Measurements from ENCODE around the gene SRL. TPM values are rescaled to one million over a fixed set of nuclear protein-coding genes. Genes with fewer than 3 reads are reported as not detected.

The SRL gene
- total and polyA plus RNA-seq, 2 of the 8 experiments (the other 6 are each of a cell fraction or from before 2014, with no cell fraction given), result 0.05 TPM; not detected in 1

GRCh38 chr16:4264546-4264945, 22.7 kb upstream of the SRL start:
- Histone ChIP-seq H3K9me3 (ENCODE audit: insufficient read depth in 2 of 2, low read depth in 1 of 2, low read length in 1 of 2) (no peaks in the 10 kb centered on the region), H4K5ac (ENCODE audit: insufficient read length, low read depth, low read length) (no peak overlapping the region), H2AFZ (ENCODE audit: low read length) (no peak overlapping the region), H3K4me3 (ENCODE audit: extremely low read depth in 1 of 4, insufficient read depth in 2 of 4, low read depth in 3 of 4, low read length in 4 of 4) (no peak overlapping the region), H3K23me2 (ENCODE audit: low read depth, low read length) (no peaks in the 10 kb centered on the region), H2BK12ac (ENCODE audit: low read depth, low read length) (0 out of 2 replicates have a peak overlapping the region, but pooled peaks have one; percentile 17), H3K4me2 (ENCODE audit: insufficient read depth in 1 of 2, low read depth in 2 of 2, low read length in 2 of 2) (no peak overlapping the region; a peak in 1 of 4 replicates), H4K8ac (ENCODE audit: extremely low read depth, insufficient read depth, low read length) (no peak overlapping the region), H4K20me1 (replicated peaks in 1 of 2; ENCODE audit: control insufficient read depth in 1 of 2, insufficient read depth in 2 of 2, low read length in 2 of 2) (peaks cover 25 to 28% of the 10 kb centered on the region in 2 experiments), H3K27me3 (replicated peaks in 1 of 4; ENCODE audit: control insufficient read depth in 3 of 4, extremely low read depth in 1 of 4, insufficient read depth in 3 of 4, low read length in 3 of 4) (no peaks in the 10 kb centered on the region), H3K79me1 (ENCODE audit: low read depth, low read length) (peaks cover 16% of the 10 kb centered on the region; the same call in 1 of the 2 replicates), H3K56ac (replicated peaks; ENCODE audit: insufficient read length, low read depth, low read length) (no peak overlapping the region), H3K4ac (replicated peaks; ENCODE audit: insufficient read length, low read depth, low read length) (no peak overlapping the region), H4K91ac (replicated peaks; ENCODE audit: insufficient read length, low read length) (no peak overlapping the region), H3K23ac (ENCODE audit: insufficient read length) (no peak overlapping the region), H3K14ac (ENCODE audit: insufficient read length) (no peak overlapping the region), H3K4me1 (replicated peaks in 1 of 4; ENCODE audit: control insufficient read depth in 3 of 4, insufficient read depth in 4 of 4, low read length in 3 of 4) (peaks cover 0 to 11% (median 8%) of the 10 kb centered on the region in 4 experiments; a peak in 5 of 7 replicates), H3K36me3 (ENCODE audit: control insufficient read depth in 2 of 4, insufficient read depth in 4 of 4, low read length in 3 of 4) (peaks cover 7 to 20% (median 16%) of the 10 kb centered on the region in 4 experiments; a peak in 5 of 8 replicates), H2BK20ac (ENCODE audit: low read length) (no peak overlapping the region), H2AK5ac (ENCODE audit: low read depth, low read length) (no peak overlapping the region), H2BK5ac (ENCODE audit: low read depth, low read length) (no peak overlapping the region; the same call in 1 of the 2 replicates), H3K9ac (replicated peaks in 1 of 4; ENCODE audit: extremely low read depth in 1 of 4, low read depth in 3 of 4, low read length in 3 of 4) (no peak overlapping the region), H3K27ac (ENCODE audit: low read depth, low read length) (no peak overlapping the region), H2BK15ac (ENCODE audit: low read length) (no peak overlapping the region), H2BK120ac (replicated peaks; ENCODE audit: low read depth, low read length) (no peak overlapping the region), H3K79me2 (ENCODE audit: control insufficient read depth in 1 of 2, insufficient read depth in 2 of 2, low read length in 2 of 2) (peaks cover 17 to 75% of the 10 kb centered on the region in 2 experiments; a peak in 3 of 4 replicates), H3K18ac (ENCODE audit: extremely low read depth, low read length) (no peak overlapping the region)
- TF ChIP-seq RAD21 (IDR thresholded peaks at IDR 0.05 in 1 of 2, conservative IDR thresholded peaks at IDR 0.05 in 1 of 2; ENCODE audit: low read depth in 2 of 2, low read length in 2 of 2), result no peak
- TF ChIP-seq EZH2 (IDR thresholded peaks at IDR 0.05; ENCODE audit: low read depth, low read length, severe bottlenecking), result no peak
- no peak for TF ChIP-seq ATF2 (IDR thresholded peaks at IDR 0.05; ENCODE audit: low read length)
- no peak for TF ChIP-seq FOSL1 (IDR thresholded peaks at IDR 0.05; ENCODE audit: insufficient read depth, low read depth, low read length)
- no peak for TF ChIP-seq CBX5 (IDR thresholded peaks at IDR 0.05; ENCODE audit: low read depth, low read length)
- TF ChIP-seq SIX5 (IDR thresholded peaks at IDR 0.05; ENCODE audit: low read depth, low read length), result no peak
- no peak for TF ChIP-seq RFX5 (IDR thresholded peaks at IDR 0.05; ENCODE audit: borderline replicate concordance, low read depth, low read length)
- TF ChIP-seq CTBP2 (IDR thresholded peaks at IDR 0.05; ENCODE audit: borderline replicate concordance, insufficient read depth, insufficient read length, low read length), result no peak
- ChIA-PET POLR2A (ENCODE audit: partially characterized antibody) (interaction anchor here (0.6 to 24.1 kb wide), 9 partner anchors 9 to 153 kb away, joined by 3 to 403 read pairs (median 8); no protein-coding TSS in a partner anchor), CTCF (ENCODE audit: partially characterized antibody) (interaction anchor here (1.0 to 8.6 kb wide), 6 partner anchors 10 to 95 kb away, joined by 3 to 132 read pairs (median 6); no protein-coding TSS in a partner anchor)
- FAIRE-seq, result no peak
- 90% methylated on average over 5 of the region's 5 CpGs; no CpG with 5 or more reads in 1 of the 2 experiments for WGBS, 2 experiments (ENCODE audit: extremely low coverage in 1 of 2, insufficient coverage in 1 of 2, insufficient read length in 1 of 2, insufficient replicate concordance in 2 of 2, low coverage in 1 of 2, low lambda C conversion rate in 2 of 2, missing lambda C conversion rate in 1 of 2)
- DNase-seq (ENCODE audit: low read depth in 1 of 2, low spot score in 2 of 2), result no peak

Measured in H1 (cell line).